Hypothalamus (tissue), 51 donors: ENCODE data around the gene KRT17.
A peak's percentile ranks its signal among the peaks of the same experiment; 100 is the strongest.
"Not testable (repeated sequence)": the region's sequence is repeated elsewhere in the genome, so short reads cannot be mapped to it uniquely, and the experiment has no call there.

Experiments used
- DNase-seq, 51 donors: peaks; one replicate each; lab custom pipeline; 2025; lab: John Stamatoyannopoulos, UW

The KRT17 gene

DNA sequence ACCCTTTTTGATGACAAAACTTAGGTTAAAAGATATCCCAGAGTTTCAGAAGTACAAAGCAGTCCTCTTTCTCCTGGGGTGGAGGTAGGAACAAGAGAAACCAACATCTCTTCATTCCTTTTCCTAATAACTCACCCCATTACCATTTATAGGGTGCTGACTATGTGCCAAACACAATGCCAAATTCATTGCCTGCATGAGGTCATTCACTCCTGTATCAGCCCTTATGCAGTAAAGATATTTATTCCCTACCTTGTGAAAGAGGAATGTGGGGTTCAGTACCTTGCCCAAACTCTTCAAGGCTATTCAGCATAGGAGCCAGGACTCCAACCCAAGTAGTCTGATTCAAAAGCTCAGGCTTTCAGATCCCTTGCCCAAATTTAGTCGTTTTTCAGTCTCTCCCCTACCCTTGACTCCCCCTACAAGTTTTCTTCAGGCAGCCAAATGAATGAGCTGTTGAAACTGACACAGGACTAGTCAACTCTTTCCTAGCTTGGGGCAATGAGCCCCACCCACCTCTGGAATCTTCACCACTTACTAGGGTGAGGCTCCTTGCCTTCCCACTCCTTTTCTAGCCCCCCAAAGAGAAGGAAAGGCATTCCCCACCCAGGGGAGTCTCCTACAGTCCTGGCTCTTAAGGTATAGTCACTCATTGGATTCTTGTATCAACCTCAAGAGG is 43.5 kb downstream of the KRT17 start:
- no peak for DNase-seq

- DNase-seq = no peak
Measured at GRCh38 chr17:41580244-41580575, 44.2 kb downstream of the KRT17 start.

DNA sequence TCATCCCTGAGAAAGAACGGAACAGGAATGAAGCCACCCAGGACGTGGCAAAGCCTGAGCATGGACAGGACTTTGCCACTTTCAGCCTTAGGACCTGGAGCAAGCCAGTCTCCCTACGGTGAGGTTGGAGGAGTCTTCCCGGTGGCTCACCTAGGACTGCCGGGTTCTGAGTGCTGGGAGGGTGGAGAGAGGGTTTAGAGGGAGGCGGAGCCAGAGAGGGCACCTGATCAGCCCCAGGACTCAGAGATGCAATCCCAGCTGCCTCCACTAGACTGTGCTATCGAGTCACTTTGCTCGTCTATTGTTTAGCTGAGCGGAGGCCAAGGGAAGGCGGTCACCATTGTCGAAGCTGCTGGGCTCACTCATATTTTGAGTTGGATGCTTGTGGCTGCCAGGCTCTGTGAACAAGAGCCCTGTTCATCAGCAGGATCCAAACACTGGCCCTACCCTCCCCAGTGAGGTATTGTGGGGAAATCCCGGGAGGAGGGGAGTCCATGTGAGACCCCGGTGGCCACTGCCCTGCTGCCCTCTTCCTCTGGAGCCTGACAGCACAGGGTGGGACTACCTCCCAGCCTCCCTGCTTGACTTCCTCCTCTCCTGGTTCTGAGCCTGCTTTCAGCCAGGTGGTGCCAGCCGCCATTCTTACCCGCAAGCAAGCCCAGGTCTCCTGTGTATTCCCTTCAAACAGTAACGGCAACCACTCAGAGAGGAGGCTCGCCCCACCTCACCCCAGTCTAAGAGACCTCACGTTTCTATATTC is 44.7 kb downstream of the KRT17 start:
- DNase-seq = peak in 39 of 51 donors; percentile 1 to 62 (median 18)

GRCh38 chr17:41578971-41579370 is 45.4 kb downstream of the KRT17 start:
- no peak for DNase-seq

- DNase-seq = no peak
Measured at GRCh38 chr17:41578538-41578937, 45.8 kb downstream of the KRT17 start.

DNA sequence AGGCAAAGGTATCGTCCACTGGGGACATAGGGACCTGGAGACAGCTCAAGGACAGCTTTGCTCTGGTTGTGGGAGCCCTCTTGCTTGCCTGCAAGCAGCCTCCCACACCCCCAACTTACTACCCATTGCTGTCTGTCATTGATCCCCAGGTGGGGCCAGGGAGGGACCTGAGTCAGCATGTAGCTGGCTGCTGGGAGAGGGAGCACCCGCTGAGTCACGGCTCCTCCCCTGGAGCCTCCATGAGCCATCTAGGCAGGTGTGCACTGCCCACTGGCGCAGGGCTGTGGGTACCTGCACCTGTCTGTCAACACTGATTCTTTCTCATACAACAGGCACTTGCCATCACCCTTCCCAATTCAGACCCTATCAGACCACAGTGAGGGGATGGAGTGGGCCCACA is 47.6 kb downstream of the KRT17 start:
- DNase-seq = not testable (repeated sequence)

GRCh38 chr17:41575336-41575735 is 49.0 kb downstream of the KRT17 start:
- DNase-seq = no peak

- DNase-seq = no peak
Measured at GRCh38 chr17:41571561-41572434, 52.6 kb downstream of the KRT17 start, which contains the start of gene KRT9. Gene KRT9, minus strand, starts transcription at chr17:41572059. Its CDS starts 67 bp downstream, at chr17:41571992.
